Posterior vena cava (tissue), 2 donors: ENCODE results near the gene PGA4. TPM values are rescaled to one million over a fixed set of nuclear protein-coding genes. Genes with fewer than 3 reads are reported as not detected.
"Not testable (repeated sequence)": the region's sequence is repeated elsewhere in the genome, so short reads cannot be mapped to it uniquely, and the experiment has no call there.

ENCODE experiments used
- DNase-seq: peaks from one replicate; pipeline ENCODE4 v3.0.0-alpha.2; 2020; ENCODE audit warnings: low spot score
- intact Hi-C, 2 donors: fragments of 100-400 bp; cut with DNase I; formaldehyde crosslinking; loops; one replicate each; pipeline versions ENCODE4 v1.14.1 to v1.14.2; 2022 to 2023
- total RNA-seq, 2 donors: library from RNA; stranded (reverse); fragmentation: NEBNext Ultra II Directional; extraction: Animal tissue kit (Norgen Biotek cat#: 25700); gene quantifications; one replicate each; pipeline ENCODE4 v1.2.1, GENCODE V29; 2021
- donor health status: DM: yes; HTN: yes; CAD: no.
- donor health status: DM: yes; HTN: yes; CAD: no.

Gene PGA4
- total RNA-seq, 2 donors from 2014 or later: 1.1 to 3.7 TPM

DNA sequence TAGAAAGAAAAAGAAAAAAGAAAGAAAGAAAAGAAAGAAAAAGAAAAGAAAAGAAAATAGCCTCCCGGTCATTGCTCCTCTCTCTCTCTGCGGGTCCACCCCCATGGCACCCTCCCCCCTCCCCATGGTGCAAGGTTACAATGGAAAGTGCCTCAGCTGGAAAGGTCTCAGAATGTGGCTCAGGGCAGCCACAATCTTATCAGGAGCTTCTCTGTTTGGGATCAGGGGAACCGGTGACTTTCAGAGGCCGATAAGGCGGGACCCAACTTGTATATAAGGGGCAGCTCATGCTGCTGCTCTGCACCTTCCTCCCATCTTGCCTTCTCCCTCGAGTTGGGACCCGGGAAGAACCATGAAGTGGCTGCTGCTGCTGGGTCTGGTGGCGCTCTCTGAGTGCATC, 18.7 kb downstream of the PGA4 start, which contains the start of gene PGA5:
Gene PGA5, plus strand, starts transcription at position 301 of the 400 bp plus-strand sequence. Its CDS starts 52 bp downstream, at position 353.
- intact Hi-C loops, DNase-seq: not testable (repeated sequence)

DNA sequence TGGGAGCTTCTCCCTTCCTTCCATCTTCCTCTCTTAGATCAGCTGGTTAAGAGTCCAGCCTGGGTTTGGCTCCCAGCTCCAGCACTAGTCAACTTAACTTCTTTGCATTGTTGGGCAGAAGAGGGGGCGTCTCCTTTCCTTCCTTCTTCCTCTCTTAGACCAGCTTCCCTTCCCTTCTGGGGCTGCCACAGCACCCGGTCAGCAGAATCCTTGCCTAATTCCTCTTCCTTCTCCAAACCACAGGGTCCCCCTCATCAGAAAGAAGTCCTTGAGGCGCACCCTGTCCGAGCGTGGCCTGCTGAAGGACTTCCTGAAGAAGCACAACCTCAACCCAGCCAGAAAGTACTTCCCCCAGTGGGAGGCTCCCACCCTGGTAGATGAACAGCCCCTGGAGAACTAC, 19.4 kb downstream of the PGA4 start:
- intact Hi-C loops, DNase-seq: not testable (repeated sequence)

DNA sequence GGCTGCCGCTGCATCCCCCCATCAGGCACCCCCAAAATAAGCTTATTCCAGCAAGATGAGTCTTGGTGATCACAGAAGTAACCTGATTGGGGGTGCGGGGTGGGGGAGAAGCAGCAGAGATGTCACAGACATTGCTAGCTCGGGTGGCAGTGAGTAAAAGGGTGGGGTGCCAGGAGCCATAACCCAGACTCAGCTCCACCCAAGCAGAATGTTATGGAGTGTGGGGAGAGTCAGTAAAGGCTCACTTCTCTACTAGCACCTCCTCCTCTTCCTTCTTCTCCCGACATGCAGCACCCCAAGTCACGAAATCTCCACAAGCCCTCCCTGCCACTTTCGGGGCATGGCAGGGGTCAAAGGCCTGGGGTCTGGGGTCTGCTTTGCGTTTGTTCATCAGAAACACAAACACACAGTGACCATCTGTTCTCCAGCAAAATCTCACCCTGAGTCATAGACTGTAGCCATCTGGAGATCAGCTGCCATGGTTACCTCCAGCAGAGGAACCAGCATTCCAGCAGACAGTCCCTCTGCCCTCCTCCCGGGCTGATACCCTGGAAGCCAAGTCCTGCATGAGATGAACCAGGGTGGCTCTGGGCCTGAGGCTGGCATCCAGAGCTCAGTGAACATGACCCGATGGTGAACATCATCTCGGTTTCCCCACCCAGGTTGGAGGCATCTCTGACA, 23.3 kb downstream of the PGA4 start:
- intact Hi-C loops: not testable (repeated sequence)

DNA sequence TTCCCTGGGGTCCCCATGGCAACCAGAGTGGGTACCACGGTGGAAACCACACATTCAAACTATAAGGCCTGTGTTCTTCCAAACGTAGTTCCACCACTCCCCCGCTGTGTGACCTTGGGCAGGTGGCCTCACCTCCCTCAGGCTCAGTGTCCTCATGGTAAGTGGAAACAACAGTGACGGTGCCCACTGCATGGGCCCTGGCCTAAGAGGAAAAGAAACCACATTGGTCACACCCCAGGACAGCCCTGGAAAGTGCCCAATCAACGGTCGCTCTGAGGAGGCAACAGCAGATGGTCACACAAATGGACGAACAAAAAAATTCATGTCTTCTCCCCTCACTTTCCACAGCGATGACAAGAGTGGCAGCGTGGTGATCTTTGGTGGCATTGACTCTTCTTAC, 25.9 kb downstream of the PGA4 start:
- DNase-seq, intact Hi-C loops: not testable (repeated sequence)

More for the DNA sequence above, 23.3 kb downstream of the PGA4 start:
- DNase-seq: not testable (repeated sequence)

DNA sequence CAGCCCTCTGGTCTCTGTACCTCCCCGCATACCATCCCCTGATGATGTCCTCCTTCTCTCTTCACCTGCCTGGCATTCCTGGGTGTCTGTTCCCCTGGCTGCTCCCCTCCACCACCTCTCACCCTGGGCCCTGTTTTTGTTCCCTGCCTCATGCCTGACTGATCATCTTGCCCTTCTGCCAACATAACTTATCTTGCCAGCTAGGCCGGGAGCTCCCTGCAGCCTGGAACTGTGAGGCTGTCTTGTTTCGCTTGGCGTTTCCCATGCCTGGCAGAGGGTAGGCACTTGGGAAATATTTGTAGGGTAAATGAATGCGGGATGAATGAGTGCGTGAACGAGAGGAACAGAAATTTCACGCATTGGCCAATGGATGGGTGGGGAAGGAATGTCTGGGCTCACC, 27.1 kb downstream of the PGA4 start:
- intact Hi-C loops, DNase-seq: not testable (repeated sequence)

DNA sequence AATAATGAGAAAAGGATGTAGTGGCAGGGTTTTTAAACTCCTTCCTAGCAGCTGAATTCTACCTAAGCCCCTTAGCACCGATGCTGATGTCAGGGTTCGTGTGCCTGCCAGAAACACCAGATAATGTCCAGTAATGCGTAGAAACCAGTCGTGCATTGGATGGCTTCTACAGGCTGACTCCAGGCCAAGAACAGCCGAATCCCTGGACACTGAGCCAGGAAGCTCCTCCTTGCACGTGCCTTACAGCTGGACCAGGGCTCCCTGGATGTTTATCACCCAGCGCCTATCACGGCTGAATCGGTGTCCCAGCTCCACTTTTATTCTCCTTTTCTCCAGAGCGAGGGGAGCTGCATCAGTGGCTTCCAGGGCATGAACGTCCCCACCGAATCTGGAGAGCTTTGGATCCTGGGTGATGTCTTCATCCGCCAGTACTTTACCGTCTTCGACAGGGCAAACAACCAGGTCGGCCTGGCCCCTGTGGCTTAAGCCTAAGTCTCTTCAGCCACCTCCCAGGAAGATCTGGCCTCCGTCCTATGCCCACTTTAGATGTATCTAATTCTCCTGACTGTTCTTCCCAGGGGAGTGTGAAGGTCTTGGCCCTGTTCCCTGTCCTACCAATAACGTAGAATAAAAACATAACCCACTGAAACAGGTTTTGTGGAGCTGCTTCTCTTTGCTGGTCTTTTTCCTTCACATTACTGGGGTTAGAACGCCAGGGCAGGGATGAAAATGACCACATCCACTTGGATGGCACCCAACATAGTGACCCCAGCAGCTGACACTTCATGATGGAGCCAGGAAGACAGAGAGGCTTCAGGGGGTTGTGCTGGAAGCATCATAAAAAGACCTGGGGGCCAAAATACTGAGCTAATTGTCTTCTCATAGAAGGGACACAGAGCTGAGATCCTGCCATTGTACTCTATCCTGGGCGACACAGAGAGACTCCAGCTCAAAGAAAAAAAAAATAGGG, 28.9 kb downstream of the PGA4 start:
- intact Hi-C loops, DNase-seq: not testable (repeated sequence)

DNA sequence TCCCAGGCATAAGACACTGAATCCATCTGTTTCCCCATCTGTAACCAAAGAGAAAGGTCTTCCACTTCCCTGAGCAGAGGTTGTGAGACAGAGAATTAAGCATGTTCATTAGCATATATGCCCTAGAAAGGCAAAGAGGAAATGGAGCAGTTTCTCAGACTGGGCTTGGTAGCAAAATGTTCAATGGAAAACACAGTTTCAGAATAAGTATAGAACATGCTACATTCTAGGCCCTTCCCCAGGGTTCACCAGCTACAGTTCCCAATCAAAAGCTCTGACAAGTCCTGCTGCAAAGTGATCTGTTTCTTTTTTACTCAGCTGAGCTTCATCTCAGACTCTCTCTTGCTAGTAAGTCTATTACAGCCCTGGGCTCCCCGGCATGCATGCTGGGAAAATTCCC, 30.2 kb downstream of the PGA4 start:
- intact Hi-C loops, DNase-seq: not testable (repeated sequence)

DNA sequence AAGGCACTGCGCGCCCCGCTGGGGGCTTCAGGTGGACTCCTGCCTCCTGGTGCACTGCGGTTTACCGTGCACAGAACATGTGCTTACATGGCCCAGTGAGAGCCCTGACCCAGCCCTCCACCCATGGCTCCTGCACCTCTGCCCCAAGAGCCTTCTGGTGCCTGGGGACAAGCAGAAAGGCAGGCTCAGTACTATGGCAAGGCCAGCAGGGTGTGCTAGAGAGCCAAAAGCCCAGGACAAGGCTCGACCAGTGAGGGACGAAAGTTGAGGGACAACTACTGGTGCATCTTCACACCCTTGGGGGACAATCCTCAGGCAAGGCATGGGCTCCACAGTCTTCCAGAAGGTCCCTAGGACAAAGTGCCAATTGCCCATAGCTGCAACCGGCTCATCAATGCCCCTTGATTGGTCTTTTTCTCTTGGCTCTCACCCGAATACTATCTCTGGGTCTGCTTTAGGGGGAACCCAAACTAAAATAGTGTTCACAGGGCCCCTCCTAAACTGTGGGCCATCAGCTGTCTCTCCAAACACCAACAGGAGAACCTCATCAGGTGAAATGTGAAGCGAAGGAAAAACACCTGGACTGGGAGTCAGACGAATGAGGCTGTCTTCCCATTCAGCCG, 32.4 kb downstream of the PGA4 start:
- DNase-seq: peak; percentile 86
- intact Hi-C loops: no loop called here

DNA sequence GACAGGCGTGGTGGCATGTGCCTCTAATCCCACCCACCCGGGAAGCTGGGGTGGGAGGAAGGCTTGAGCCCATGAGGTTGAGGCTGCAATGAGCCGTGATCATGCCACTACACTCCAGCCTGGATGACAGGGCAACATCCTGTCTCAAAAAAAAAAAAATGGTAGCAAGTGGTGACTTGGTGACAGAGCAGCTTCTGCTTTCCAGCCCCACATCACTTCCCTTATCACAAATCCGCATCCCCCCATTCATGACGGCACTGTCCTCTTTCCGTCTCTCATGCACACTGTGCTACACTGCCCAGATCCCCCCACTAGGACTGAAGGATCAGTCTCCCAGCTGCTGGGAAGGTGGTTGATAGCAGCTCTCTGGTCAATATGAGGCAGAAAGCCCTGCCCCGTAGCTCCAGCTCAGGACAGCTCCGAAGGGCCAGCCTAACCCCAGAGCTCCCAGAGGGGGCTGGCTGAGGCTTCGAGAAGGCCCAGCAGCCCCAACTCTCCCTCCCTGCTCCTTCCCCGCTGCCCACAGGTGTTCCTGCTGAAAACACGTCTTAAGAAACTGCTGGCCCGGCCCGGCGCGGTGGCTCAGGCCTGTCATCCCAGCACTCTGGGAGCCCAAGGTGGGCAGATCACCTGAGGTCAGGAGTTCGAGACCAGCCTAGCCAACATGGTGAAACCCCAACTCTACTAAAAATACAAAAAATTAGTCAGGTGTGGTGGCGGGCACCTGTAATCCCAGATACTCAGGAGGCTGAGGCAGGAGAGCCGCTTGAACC, 34.7 kb downstream of the PGA4 start:
- no peak for DNase-seq
- intact Hi-C loops: no loop called here

DNA sequence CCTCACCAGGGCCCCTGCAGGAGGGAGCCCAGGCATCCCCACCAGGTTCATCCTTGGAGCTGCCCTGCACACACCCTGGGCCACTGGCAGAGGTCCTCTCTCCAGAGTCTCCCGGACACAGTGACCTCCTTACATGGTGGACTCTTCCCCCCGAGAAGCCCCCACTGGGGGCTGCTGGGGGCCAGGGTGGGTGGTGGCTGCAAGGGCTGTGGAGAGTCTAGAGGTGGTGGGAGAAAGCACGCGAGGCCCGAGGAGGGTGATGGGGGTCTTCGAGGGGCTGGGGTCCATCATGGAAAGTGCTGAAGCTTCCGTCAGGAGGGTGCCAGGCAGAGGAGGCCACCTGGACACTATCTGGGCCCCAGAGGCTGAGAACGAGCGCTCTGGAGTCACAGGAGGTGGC, 36.4 kb downstream of the PGA4 start:
- no peak for DNase-seq
- intact Hi-C loops: no loop called here

DNA sequence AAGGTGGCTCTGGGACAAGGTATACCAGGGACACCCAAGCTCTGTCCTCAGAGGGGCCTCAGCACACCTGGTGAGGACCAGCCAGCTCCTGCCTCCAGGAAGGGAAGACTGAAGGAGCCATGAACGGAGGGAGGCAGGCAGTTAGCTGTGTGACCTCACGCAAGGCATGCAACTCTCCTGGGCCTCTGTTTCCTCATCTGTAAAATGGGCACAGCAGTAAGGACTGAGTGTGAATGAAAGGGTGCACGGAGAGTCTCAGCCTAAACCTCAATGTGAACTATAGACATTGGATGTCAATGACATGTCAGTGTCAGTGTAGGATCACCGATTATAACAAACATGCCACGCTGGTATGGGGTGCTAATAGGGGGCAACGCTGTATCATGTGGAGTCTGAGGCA, 37.2 kb downstream of the PGA4 start:
- intact Hi-C loops: no loop called here

DNA sequence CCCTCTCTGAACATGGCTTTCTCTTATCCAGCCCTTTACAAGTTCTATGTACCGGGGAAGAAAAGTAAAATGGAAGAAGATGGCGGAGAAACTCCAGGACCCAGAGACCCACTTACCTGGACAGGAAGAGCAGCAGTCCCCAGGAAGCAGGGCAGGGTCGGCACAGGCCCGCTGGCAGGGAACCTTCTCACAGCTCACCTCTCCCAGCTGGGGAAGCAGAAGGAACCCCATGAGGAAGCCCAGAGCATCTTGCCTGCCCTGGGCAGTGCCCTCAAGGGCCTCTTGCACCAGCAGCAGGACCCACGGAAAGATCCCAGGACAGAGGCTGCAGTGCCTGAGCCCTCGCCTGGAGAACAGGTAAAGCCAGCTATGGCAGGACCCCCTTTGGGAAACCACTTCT, 42.2 kb downstream of the PGA4 start:
- no peak for DNase-seq
- intact Hi-C loops: no loop called here

More for the DNA sequence above, 37.2 kb downstream of the PGA4 start:
- no peak for DNase-seq

DNA sequence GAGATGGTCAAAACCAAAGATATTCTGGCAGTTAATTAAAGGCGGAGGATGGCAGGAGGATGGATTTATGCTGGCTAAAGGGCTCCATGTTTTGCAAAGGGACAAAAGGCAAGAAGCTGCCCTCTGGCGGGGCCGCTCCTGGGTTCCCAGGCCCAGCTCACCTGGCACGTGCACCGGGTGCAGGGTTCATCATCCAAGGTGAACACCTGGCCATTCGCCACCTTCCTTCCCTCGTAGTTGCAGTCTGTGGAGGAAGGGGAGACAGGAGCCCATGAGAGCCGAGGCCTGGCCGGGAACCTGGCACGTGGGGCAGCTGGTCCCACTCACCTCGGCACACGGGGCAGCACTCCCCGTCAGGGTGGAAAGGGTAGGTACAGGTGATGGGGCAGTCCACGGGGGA, 42.6 kb downstream of the PGA4 start:
- intact Hi-C loops: no loop called here
- no peak for DNase-seq

DNA sequence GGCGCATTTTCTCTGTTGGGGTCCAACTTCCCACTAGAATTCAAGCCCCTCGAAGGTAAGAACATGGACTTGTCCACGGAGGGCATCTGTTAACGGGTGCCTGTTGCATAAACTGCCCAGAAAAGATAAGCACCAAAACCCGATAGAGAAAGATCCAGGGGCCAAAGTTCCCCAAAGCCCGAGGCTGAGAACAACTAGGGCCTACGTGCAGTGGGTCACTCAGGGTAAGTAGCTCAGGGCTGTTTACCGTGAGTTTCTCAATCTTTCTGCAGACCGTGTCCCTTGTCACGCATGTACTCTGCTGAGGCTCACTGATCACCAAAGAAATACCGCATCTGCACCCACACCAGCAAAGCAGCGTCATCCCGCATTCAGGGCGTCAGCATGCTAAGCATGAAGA, 43.2 kb downstream of the PGA4 start:
- intact Hi-C loops: no loop called here
- DNase-seq: no peak

DNA sequence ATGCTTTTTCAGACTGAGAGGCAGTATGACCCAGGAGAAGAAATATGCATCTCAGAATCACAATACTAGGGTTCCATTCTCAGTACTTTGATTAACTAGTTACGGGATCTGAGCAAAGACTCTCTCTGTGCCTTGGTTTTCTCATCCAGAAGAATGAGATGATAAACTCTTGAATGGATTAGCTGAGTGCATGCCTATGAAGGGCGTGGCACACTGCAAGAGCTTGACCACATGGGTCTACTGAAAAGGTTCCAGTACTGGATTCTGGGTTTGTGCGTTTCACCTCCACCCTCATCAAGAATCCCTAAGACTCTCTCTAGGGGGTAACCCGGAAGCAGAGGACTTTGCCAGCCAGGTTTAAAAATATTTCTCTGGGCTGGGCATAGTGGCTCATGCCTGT, 44.5 kb downstream of the PGA4 start:
- intact Hi-C loops: no loop called here
- DNase-seq: no peak

DNA sequence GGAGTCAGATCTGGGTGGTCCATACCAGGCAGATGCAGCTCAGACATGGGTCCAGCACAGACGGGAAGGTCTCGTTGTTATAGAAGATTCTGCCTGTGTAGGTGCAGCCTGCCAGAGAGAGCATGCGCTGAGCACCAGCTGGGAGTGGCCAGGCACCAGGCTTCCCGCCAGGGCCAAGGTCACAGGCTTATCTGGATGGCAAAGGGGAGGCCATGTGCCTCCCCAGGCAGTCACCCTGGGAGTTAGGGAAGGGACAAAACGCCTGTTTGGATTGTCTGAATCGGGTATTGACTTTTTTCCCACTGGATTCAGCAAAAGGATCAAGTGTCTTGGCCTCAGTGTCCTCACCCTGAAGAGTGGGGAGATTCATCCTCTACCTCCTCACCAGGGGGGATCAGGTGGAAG, 45.3 kb downstream of the PGA4 start:
- DNase-seq: no peak
- intact Hi-C loops: no loop called here

DNA sequence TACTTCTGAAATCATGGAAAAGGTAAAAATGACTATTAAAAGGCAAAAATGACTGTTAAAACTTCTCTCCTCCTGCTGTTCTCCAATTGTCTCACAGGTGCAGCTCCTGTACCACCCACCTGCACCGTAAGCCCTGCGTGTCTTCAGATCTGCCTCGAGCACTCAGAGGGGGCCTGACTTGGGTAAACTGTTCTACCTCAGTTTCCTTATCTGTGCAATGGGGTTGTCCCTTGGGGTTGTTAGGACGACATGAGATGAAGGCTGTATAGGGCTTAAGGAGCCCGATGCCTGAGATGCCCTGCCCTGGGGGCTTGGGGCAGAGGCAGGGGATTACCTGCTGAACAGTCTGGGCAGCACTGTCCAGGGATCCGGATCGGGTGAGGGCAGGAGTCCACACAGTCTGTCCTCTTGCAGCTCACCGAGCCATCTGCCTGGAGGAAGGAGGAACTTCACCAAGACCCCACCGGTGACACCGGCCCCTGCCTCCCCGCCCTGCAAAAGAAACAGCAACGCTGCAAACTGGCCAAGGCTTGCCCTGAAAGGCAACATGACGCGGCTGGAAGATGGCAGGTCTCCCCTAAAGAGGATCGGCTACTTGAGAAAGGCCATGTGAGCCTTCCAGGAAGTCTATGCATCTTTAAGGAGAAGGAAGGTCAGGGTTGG, 46.6 kb downstream of the PGA4 start:
- no peak for DNase-seq
- intact Hi-C loops: no loop called here

DNA sequence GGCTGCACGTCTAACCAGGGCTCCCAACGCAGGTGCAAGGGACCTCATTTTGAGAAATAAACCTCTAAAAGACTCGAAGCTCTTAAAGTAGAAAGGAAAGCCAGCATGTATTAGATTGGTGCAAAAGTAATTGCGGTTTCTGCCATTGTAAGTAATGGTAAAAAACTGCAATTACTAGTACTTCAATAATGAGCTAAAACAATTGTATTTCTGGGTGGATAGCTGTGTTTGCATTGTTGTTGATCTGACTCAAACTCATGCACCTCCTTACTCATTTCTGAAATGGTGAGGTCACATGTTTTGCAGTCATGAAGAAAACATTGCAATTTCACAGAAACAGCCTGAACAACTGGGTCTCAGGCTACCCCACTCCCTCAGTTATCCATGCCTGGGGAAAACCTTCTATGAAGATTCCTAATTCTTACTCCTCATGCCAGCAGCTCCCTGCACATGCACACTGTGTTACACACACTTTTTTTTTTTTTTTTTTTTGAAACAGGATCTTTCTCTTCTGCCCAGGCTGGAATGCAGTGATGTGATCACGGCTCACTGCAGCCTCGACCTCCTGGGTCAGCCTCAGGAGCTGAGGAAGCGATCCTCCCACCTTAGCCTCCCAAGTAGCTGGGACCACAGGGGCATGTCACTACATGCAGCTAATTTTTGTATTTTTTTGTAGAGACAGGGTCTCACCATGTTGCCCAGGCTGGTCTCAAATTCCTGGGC, 48.4 kb downstream of the PGA4 start:
- intact Hi-C loops: no loop called here

More for the DNA sequence above, 48.4 kb downstream of the PGA4 start:
- no peak for DNase-seq
